SKM-1 (cell line): ENCODE results near the gene ZFYVE28.
"Not testable (repeated sequence)": the region's sequence is repeated elsewhere in the genome, so short reads cannot be mapped to it uniquely, and the experiment has no call there.

Source experiments
- DNase-seq: peaks from one replicate; lab custom pipeline; 2025; ENCODE audit not compliant: unreplicated experiment; lab: John Stamatoyannopoulos, UW

The ZFYVE28 gene

GRCh38 chr4:2417765-2418649, at the start of gene ZFYVE28:
TSS of gene ZFYVE28 (minus strand) at chr4:2418645. CDS start at chr4:2418323, 322 bp downstream.
- DNase-seq, result no peak

GRCh38 chr4:2465544-2465943, 47.1 kb upstream of the ZFYVE28 start:
- not testable (repeated sequence) for DNase-seq

- no peak for DNase-seq
These were observed 46.6 kb upstream of the ZFYVE28 start for GRCh38 chr4:2465032-2465431.

GRCh38 chr4:2462992-2463762, 44.7 kb upstream of the ZFYVE28 start:
- DNase-seq, result no peak

- DNase-seq, result peak; percentile 40
These were observed 44.0 kb upstream of the ZFYVE28 start for GRCh38 chr4:2462218-2462991.

- no peak for DNase-seq
These were observed 43.0 kb upstream of the ZFYVE28 start for GRCh38 chr4:2461246-2461960.

GRCh38 chr4:2459589-2460349, 41.3 kb upstream of the ZFYVE28 start:
- no peak for DNase-seq

- no peak for DNase-seq
These were observed 40.4 kb upstream of the ZFYVE28 start for GRCh38 chr4:2458546-2459491.

- no peak for DNase-seq
These were observed 39.2 kb upstream of the ZFYVE28 start for GRCh38 chr4:2457481-2458295.

- DNase-seq, result no peak
These were observed 33.7 kb upstream of the ZFYVE28 start for GRCh38 chr4:2451821-2452785.

GRCh38 chr4:2451036-2451520, 32.6 kb upstream of the ZFYVE28 start:
- no peak for DNase-seq

- DNase-seq, result no peak
These were observed 32.1 kb upstream of the ZFYVE28 start for GRCh38 chr4:2450394-2451035.

GRCh38 chr4:2449511-2450392, 31.3 kb upstream of the ZFYVE28 start:
- no peak for DNase-seq

GRCh38 chr4:2449051-2449450, 30.6 kb upstream of the ZFYVE28 start:
- no peak for DNase-seq

- DNase-seq, result no peak
These were observed 30.1 kb upstream of the ZFYVE28 start for GRCh38 chr4:2448589-2448988.
